GM23338 (cell line): ENCODE data around the gene NIPAL3.

ENCODE experiments used
- EZH2 ChIP-seq: fragments of 200-600 bp; sonication (generic); IDR thresholded peaks from one replicate; pipeline ENCODE4 v1.8.0; 2017; ENCODE audit warnings: antibody characterized with exemption, mild to moderate bottlenecking, low read depth; ENCODE audit not compliant: unreplicated experiment
- TF ChIP-seq, protein P1 (sequence below), 2 experiments: fragments of 200-600 bp in 1 of 2; sonication (generic) in 1 of 2; conservative IDR thresholded peaks; 2 replicates each; pipeline versions ENCODE4 v1.5.1 to v1.6.1; 2016 to 2017; ENCODE audit warnings: antibody characterized with exemption in 2 of 2, low read depth in 2 of 2, mild to moderate bottlenecking in 2 of 2, moderate library complexity in 1 of 2

DNA sequence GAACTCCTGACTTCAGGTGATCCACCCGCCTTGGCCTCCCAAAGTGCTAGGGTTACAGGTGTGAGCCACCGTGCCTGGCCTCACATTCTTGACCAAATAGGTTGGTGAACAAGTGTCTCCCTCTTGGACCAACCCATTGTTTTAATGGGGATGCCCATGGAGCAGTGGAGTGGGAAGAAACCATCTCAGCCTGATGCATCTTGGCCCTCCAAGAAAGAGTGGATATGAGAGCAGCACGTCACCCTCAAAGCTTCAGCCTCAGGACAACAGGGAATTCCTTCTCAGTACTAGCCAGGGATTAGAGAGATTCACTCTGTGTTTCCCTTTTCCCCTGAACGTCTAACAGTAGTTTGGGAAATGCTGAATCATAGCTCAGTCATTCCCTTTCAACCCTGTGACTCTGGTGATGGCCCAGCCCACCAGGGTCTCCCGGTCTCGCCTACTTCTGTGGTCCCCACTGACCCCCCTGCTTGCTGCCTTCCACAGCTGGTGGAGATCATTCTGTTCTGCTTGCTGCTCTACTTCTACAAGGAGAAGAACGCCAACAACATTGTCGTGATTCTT is 37.4 kb downstream of the NIPAL3 start:
- TF ChIP-seq, protein P1, sequence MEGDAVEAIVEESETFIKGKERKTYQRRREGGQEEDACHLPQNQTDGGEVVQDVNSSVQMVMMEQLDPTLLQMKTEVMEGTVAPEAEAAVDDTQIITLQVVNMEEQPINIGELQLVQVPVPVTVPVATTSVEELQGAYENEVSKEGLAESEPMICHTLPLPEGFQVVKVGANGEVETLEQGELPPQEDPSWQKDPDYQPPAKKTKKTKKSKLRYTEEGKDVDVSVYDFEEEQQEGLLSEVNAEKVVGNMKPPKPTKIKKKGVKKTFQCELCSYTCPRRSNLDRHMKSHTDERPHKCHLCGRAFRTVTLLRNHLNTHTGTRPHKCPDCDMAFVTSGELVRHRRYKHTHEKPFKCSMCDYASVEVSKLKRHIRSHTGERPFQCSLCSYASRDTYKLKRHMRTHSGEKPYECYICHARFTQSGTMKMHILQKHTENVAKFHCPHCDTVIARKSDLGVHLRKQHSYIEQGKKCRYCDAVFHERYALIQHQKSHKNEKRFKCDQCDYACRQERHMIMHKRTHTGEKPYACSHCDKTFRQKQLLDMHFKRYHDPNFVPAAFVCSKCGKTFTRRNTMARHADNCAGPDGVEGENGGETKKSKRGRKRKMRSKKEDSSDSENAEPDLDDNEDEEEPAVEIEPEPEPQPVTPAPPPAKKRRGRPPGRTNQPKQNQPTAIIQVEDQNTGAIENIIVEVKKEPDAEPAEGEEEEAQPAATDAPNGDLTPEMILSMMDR (conservative IDR thresholded peaks at IDR 0.05; ENCODE audit: low read depth in 2 of 2): no peak
- no peak for TF ChIP-seq EZH2
